GM19395 (cell line): ENCODE data around the gene BTBD8.

ENCODE experiments used
- ATAC-seq: cut with Tn5 transposase; IDR thresholded peaks from one replicate; pipeline ENCODE4 v1.9.1; 2021; ENCODE audit warnings: mild to moderate bottlenecking, moderate library complexity; ENCODE audit not compliant: unreplicated experiment

Gene BTBD8

DNA sequence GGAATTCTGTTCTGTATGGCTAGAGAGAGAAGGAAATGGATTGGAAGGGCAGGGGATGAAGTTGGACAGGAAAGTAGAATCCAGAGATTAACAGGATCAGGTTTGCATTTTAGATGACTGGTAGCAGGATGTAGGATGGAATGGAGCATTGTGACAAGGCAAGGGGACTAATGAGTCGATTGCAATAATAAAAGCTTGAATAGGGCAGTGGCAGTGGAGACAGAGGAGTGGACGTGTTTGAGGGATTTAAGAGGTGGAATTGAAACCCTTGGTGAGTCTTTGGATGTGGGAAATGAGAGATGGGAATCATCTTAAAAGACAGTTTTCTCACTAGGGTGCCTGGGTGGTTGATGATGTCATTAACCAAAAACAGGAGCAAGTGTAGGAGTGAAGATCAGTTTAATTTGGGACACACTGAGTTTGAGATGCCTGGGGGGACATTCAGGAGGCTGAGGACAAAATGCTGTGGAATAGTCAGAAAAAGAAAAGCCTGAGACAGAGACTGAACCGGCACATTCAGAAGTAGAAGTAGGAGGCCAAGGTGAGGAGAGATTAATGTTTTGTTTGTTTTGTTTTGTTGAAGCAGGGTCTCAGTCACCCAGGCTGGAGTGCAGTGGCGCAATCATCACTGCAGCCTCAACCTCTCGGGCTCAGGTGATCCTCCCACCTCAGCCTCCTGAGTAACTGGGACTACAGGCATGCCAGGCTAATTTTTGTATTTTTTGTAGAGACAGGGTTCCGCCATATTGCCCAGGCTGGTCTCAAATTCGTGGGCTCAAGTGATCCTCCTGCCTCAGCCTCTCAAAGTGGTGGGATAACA lies 108.5 kb downstream of the BTBD8 start:
- no peak for ATAC-seq

GRCh38 chr1:92191726-92192125 lies 111.6 kb downstream of the BTBD8 start:
- no peak for ATAC-seq

DNA sequence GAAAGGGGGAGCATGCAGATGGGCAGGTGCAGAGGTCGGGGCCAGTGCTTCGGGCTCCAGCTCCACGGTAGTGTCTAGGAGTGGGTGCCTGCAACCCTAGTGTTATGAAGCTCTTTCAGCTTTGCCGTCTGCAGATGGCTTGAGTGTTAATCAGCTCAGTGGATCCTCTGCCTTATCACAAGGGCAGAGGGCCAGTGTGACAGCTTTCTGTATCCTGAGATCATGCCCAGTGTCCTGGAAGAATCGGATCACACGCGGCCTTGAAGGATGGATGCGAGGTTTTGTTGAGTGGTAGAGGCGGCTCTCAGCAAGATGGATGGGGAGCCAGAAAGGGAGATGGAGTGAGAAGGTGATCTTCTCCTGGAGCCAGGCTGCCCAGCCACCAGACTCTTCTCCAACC lies 112.1 kb downstream of the BTBD8 start:
- ATAC-seq = no peak

- no peak for ATAC-seq
Observed at GRCh38 chr1:92194511-92194910, 114.4 kb downstream of the BTBD8 start.

DNA sequence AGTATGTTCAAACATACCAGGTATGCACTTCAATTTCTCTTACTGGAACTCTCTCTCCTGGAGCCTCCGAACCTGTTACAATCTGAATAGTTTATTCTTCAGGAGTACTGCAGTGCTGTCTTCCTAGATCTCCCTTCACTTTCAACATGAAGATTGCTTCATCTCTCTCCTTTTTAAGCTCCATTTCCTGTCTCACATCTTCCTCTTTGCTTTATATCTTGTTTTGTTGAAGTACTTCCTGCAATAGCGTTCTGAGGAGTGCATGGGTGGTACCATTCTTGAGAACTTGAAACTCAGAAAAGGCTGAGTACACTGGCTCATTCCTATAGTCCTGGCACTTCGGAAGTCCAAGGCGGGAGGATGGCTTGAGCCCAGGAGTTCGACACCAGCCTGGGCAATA lies 121.8 kb downstream of the BTBD8 start:
- ATAC-seq = no peak

DNA sequence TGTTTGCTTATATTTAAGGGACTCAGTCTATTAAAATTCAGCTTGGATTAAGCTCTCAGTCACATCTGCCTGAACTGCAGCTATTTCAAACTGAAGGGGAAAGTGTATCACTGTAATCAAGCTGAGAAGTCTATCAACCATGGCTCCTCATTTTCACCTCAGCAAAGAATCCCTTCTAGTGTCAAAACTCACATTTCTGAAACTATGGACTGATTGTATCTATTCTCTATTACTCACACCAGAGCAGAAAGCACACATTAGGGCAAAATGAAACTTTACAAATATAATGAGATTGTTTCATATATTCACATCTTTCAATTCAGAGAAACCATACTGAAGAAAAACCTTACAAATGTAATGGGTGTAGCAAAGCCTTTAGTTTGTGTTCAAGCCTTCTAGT lies 123.0 kb downstream of the BTBD8 start:
- no peak for ATAC-seq

DNA sequence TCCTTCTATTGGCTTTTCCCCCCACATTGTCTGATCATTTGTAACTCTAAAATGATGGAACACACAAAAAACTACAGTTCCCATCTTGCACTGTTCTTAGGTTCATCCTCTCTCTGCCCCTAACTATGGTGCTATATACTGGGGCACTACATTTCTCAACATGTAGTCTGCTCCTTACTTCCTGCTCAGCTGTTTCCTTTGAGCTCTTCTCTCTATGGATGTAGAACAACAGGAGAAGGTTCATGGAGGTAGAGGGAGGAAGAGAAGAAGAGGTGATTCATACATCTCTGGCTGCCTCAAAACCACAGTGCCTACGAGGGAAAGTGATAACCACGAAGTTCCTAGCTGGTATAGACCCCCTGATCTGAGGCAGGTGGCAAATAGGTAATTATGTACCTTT lies 130.6 kb downstream of the BTBD8 start:
- ATAC-seq = no peak

DNA sequence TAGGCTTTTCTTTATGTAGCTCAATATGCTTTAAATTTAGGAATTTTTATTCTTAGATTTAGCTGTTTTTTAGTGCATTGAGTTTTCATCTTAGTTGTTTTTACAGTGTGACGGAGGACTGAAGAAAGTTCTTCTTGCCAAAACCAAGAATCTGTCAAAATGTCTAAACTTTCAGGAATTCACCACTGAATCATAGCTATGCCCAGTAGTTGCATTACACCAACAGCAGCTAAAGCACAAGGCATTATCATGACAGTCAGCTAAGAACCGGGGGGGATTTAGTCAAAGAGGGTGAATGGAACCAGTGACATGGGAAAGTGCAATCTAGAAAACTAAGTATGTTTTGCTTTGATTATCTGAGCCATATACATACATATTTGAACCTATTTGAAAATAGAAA lies 131.0 kb downstream of the BTBD8 start:
- no peak for ATAC-seq

DNA sequence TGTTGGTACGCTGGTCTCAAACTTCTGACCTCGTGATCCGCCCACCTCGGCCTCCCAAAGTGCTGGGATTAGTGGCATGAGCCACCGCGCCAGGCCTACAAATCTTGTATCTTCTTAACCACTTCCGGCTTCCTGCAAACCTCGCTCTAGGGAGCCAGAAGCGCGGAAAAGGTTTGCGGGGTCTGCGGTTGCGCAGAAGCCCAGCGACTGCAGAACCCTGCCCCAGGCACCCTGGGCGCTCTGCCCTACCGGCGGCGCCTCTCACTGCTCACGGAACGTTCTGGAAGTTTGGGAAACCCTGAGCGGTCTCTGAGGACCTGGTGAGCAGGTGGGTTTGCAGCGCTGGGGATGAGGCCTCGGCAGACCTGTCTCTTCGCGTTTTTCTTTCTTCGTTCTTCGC lies 137.6 kb downstream of the BTBD8 start, which contains the start of gene C1orf146:
C1orf146 (plus strand) TSS at position 195 of the 400 bp plus-strand sequence. CDS start 13,506 bp downstream, outside the sequence.
- ATAC-seq = no peak

- ATAC-seq = no peak
Observed at GRCh38 chr1:92218559-92218958, 138.4 kb downstream of the BTBD8 start.

DNA sequence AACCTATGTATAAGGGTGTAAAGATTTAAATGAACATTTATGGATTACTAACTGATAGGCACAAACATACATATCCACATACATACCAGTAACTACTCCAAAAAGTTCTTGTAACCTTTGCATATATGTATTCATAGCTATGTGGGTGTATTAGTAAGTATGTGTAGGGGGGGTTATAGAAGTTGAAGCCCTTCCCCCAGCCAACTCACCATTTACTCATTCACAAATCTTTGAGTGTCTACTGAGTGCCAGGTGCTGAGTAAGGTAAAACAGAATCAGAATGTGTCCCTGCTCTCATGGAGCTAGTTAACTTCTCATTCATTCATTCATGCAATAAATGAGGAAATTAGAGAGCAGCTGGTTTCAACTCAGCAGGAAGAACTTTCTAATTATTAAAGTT lies 138.9 kb downstream of the BTBD8 start:
- ATAC-seq = no peak

- ATAC-seq = no peak
Observed at GRCh38 chr1:92228401-92228800, 148.3 kb downstream of the BTBD8 start.

DNA sequence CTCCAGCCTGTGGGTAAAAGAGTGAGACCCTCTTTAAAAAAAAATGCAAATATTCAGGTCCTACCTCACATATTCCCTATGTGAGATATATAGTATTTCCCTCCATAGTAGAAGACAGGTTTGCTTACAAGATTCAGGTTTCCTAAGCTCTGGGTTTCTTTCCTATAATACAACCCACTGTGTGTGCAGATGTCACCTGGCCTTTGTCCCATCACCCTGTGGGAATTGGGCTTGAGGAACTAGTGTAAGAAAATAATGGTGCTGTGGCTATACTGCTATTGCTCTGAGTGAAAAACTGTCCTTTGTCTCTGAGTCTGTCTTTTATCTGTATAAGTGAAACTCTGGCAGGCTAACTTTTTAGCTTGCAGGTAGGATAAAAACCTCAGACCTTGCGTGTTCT lies 150.6 kb downstream of the BTBD8 start:
- no peak for ATAC-seq
